ENCODE results near the gene TGM3.

The TGM3 gene

GRCh38 chr20:2285613-2286012 lies 10.2 kb upstream of the TGM3 start:
- DNase-seq = no peak

- no peak for DNase-seq
These were observed 8.3 kb upstream of the TGM3 start for GRCh38 chr20:2287504-2287903.

- no peak for DNase-seq
These were observed 6.3 kb upstream of the TGM3 start for GRCh38 chr20:2289475-2289874.

DNA sequence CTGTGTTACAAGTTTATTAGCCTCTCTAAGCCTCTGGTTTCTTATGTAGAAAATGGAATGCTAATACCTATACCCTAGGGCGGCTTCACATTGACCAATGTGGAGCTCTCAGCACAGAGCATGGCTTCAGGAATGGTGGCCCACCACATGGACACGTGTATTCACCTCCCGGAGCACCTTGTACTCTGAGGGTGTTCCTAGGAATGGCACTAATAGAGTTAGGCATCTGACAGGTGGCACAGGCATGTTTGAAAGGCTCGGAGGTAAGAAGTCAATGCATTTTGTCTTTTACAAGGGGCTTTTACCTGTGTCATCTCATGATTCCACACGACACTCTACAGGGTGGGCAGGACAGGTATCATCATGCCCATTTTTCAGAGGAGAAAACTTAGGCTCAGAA lies 5.3 kb upstream of the TGM3 start:
- DNase-seq = no peak

DNA sequence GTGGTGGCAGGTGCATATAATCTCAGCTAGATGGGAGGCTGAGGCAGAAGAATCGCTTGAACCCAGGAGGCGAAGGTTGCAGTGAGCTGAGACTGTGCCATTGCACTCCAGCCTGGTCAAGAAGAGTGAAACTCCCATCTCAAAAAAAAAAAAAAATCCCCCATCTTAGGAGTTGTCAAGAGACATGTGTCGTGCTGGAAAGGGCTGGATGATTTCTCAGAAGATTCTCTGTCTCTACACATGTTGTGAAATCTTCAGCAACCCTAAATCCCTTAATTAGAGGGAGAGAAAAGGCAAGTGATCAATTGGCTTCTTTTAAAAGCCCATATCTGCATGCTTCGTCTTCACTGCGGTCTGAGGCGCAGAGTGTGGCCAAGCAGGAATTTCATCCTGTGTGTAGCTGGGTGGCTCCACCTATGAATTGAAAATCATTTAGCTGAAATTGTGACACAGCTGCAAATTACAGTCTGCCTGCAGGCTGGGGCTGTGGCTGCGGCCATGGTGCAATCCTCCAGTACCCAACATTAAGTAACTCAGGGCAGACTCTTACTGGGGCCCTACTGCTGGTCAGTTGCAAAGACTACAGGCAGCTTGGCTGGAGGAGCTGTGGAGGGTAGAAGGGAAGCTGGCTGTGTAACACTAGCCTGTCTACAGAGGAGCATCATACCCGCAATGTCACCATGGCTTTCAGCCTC lies 3.2 kb upstream of the TGM3 start:
- DNase-seq = no peak

DNA sequence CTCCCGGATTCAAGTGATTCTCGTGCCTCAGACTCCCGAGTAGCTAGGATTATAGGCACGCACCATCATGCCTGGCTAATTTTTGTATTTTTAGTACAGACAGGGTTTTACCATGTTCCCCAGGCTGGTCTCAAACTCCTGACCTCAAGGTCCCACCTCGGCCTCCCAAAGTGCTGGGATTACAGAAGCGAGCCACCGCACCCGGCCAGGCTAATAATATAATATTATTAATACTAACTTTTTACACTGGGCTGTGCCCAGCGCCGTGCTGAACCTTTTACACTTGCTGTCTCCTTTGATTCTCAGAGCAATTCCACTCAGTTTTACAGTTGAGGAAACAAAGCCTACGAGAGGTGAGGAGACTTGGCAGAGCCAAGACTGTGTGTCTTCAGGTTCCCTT lies 2.3 kb upstream of the TGM3 start:
- no peak for DNase-seq

DNA sequence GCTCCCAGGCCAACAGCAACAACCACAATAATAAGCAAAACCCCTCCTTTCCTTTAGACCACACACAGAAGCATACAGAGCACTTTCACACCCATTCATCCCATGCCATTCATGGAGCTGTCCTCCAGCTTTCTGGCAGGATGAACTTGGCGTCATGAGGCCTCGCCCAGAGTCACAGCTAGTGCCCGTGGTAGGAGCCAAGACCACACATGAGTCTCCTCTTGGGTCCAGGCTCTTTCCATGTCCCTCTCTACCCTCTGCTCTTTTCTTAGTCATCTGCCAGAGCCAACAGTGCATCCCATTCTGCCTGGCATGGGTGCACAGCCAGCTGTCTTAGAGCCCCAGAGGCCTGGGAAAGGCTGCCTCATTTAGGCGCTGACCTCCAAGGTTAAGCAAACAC lies 1.8 kb upstream of the TGM3 start:
- no peak for DNase-seq

DNA sequence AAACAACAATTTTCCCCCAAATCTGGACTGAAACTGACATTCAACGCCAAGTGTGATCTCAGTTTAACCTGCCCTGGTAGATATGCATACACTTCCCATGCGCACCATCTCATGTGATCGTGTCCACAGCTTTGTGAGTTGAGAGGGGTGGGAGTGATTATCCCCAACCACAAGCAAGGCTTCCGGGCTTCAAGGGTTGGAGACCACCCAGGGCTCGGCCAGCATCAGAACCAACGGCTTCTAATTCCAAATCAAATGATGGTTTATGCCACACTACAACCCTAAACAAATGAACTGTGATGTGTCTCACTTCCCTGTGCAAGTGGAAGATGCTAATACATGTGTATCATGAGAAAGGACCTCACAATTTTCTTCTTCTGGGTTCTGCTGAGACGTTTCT lies 515 bp upstream of the TGM3 start:
- DNase-seq = no peak

- DNase-seq = no peak
These were observed 939 bp downstream of the TGM3 start for GRCh38 chr20:2296524-2297356.

GRCh38 chr20:2297357-2297728 lies 1.5 kb downstream of the TGM3 start:
- no peak for DNase-seq

DNA sequence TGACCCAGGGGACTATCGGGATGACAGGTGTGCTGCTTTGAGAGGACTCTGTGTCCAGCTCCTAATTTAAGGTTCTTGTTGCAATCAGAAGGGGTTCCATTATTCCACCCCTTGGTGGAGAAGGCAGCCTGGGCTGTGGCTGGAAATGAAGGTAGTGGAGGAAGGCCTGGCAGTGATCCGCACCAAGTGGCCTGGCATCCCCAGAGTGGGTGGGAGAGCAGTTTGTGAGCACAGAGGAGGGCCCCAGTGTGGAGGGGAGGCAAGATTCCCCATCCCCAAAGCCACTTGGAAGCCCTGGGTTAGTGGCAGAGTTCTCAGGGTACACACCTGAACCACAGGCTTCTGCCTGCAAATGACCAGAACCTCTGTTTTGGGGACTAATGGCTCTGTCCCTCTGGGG lies 2.3 kb downstream of the TGM3 start:
- DNase-seq = no peak

DNA sequence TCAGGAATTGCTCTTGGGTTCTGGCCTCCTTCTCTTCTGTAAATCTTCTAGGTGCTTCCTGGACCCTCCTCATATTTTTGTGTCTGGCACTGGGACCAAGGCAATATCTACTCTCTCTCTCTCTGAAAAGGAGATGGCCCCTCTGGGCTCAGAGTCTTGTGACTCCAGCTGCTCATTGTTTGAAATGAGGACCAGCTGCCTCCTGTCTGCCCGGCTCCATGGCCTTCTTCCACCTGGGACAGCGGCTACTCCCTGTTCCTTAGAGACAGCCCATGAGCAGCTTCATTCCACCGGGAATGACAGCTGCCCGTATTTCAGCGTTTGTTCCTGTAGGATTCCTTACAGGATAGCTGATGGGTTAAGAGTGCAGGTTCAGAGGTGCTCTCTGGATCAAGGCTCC lies 2.9 kb downstream of the TGM3 start:
- DNase-seq = no peak

- DNase-seq = no peak
These were observed 3.5 kb downstream of the TGM3 start for GRCh38 chr20:2299301-2299700.

DNA sequence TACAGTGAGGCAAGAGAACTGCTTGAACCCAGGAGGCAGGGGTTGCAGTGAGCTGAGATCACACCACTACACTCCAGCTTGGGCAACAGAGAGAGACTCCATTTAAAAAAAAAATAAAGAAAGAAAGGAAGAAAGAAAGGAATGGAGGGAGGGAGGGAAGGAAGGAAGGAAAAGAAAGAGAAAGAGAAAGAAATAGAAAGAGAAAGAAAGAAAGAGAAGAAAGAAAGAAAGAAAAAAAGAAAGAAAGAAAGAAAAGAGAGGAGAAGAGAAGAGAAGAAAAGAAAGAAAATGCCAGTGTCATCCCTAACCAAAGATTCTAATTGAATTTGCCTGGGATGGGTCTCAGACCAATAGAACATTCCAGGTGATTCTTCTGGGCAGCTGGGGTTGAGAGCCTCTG lies 4.2 kb downstream of the TGM3 start:
- no peak for DNase-seq

DNA sequence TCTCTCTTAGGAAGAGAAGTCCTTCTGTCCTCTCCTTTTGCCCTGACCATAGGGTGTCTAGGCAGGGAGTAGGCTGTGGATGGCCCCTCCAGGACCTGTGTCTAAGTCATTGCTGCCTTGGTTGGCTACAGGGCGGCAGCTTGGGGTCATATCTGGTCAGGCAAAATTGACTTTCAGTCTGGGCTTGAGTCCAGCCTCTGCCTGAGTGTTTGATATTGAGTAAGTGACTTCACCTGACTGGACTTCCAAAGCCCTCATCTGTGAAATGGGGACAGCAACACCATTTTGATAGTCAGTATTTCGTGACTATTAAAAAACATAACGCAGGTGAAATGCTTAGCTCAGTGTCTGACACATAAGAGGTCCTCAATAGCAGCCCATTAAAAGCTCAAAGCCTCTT lies 4.6 kb downstream of the TGM3 start:
- DNase-seq = no peak

DNA sequence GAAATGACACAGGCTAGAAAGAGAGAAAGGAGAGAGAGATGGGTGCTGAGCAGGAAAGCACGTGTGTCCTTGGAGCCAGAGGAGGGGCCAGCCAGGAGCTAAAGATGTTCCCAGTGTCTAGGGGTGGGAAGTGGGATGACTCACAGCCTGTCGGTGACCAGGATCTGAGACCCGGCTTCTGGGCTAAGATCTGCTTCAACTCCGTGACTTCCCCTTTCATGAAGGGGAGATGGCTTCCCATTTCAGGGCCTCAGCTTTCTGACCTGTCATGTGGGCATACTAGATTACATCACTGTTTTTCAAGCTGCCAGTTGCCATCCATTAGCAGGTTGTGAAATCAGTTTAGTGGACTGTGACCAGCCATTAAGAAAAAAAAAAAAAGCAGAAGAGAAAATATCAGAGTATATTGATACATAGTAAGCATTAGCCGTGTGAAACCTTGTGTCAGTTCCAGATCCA lies 5.4 kb downstream of the TGM3 start:
- DNase-seq = peak; percentile 27

GRCh38 chr20:2302384-2303060 lies 6.7 kb downstream of the TGM3 start:
- DNase-seq = no peak

DNA sequence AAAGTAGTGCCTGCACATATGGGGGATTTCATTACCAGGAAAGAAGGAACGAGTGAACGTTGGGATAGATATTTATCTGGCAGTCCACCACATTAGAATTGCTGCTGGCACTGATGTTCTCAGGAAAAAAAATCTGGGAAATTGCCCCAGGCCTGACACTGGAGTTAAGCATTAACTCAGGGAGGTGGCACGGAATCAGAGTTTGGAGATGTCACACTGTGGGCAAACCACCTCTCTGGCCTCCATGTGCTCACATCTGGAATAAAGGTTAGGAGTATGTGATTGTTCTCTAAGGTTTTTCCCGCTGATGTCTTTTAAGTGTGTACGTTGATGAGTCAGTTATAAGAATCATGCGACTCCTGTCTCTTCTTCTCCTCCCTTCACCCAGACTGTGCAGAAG lies 7.9 kb downstream of the TGM3 start:
- DNase-seq = peak; percentile 26

DNA sequence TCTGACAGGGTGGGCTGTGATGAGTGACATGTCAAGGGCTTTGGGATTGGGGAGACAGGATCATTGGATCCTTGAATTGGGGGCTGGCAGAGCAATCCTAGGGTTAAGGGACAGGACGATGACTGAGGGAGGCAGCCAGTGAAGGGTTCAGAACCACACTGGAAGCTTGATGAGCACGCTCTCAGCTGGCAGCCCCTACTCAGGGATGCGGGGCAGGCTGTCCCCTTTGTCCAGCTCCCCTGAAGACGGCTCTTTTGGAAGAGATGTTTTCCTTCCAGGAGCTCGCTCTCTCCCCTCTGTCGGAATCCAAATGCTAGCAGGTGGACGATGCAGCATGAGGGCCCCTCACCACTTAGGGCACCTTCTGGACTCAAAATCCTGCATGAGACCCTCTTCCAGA lies 8.4 kb downstream of the TGM3 start:
- DNase-seq = no peak

GRCh38 chr20:2305029-2305428 lies 9.2 kb downstream of the TGM3 start:
- DNase-seq = no peak

- no peak for DNase-seq
These were observed 9.7 kb downstream of the TGM3 start for GRCh38 chr20:2305479-2305878.

DNA sequence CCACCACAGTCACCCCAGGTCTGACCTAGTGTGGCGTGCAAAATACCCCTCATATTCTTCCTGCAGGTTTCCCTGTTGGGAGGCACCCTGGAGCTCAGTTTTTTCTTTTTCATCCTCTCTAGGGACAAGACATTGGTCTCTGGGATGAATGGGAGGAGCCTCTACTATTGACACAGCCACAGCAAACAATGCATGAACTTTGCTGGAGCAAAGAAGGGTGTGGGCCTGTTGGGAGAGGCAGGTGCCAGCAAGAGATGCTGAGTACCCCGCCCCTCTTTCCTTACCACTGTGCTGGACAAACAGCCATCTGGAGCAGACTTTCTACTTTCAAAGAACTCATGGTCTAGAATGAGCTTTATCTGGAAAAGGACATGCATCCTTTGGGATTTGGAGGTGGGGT lies 10.1 kb downstream of the TGM3 start:
- peak; percentile 94 for DNase-seq

- DNase-seq = no peak
These were observed 11.3 kb downstream of the TGM3 start for GRCh38 chr20:2307136-2307535.

DNA sequence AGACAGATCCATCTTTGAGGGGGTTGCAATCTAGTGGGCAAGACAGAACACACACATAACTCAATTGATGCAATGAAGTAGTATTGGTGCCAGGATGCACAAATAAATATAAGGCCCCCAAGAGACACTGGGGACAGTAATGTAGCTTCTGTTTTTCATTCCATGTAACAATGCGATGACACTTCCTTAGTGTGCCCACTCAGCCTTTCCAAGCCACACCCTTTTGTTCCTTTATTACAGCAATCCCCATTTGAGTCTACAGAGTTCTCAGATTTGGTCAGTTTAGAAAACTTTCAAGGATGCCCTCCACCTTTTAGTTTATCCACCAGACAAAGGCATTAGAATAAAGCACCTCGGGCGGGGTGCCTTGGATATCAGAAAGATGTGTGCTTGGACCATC lies 15.5 kb downstream of the TGM3 start:
- no peak for DNase-seq

Measured in DMS53 (cell line).